HCT116 (cell line): ENCODE data around the gene PDE6B. TPM values are rescaled to one million over a fixed set of nuclear protein-coding genes. Genes with fewer than 3 reads are reported as not detected.

Source experiments
- ATAC-seq: fragments of 200-7000 bp; cut with Tn5 transposase; 2 replicates; pipeline ENCODE4 v1.9.1; 2020; ENCODE audit warnings: mild to moderate bottlenecking, moderate library complexity
- BruUV-seq: library from RNA; stranded (reverse); fragments of 400-500 nt; replicated peaks from 2 replicates; lab custom pipeline; 2021; lab: Mats Ljungman, UMichigan
- CTCF ChIA-PET: fragments of 300-600 bp; sonication (Branson Sonifier 250); formaldehyde crosslinking; loops from one replicate; lab custom pipeline; 2021; ENCODE audit warnings: antibody characterized with exemption; lab: Charles Lee
- POLR2A ChIA-PET: fragments of 300-600, 350-600 bp; sonication (Branson Sonifier 250); formaldehyde crosslinking; loops from one replicate; lab custom pipeline; 2021; ENCODE audit warnings: antibody characterized with exemption; lab: Charles Lee
- RAD21 ChIA-PET, 2 experiments: fragments of 300-600 bp; sonication (Branson Sonifier 250); formaldehyde crosslinking; loops; one replicate each; lab custom pipeline; 2023; ENCODE audit warnings: low total read pairs in 2 of 2; ENCODE audit not compliant: uncharacterized antibody in 2 of 2, unreplicated experiment in 2 of 2, low non-redundant PET in 1 of 2; lab: Charles Lee
- DNase-seq: peaks from one replicate; pipeline ENCODE4 v3.0.0-alpha.2; 2010; ENCODE audit warnings: low read depth, low spot score
- H2AFZ ChIP-seq: fragments of 200-600 bp; shearing (Covaris generic), sonication (generic); 2 replicates; pipeline ENCODE4 v1.6.1; 2017; ENCODE audit warnings: low read depth, mixed run types, mixed read lengths, antibody characterized with exemption, low read length; ENCODE audit not compliant: poor library complexity, severe bottlenecking
- H3K27ac ChIP-seq: 2 replicates; pipeline ENCODE4 v1.5.1; 2012; ENCODE audit warnings: low read depth, low read length
- H3K27me3 ChIP-seq: fragments of 200-600 bp; sonication (generic); 2 replicates; pipeline ENCODE4 v1.6.1; 2016; ENCODE audit warnings: mixed run types, low read length, mixed read lengths; ENCODE audit not compliant: insufficient read depth
- H3K36me3 ChIP-seq, 2 experiments: fragments of 200-500 bp in 1 of 2; fragments of 200-600 bp in 1 of 2; sonication (Bioruptor generic) in 1 of 2; sonication (generic) in 1 of 2; 2 replicates each; pipeline versions ENCODE4 v1.5.1 to v1.6.1; 2014 to 2016; ENCODE audit warnings: low read length in 2 of 2, inconsistent platforms in 1 of 2, mixed read lengths in 1 of 2, mixed run types in 1 of 2; ENCODE audit not compliant: insufficient read depth in 2 of 2, control insufficient read depth in 1 of 2
- H3K4me1 ChIP-seq, 2 experiments: fragments of 200-600 bp in 1 of 2; sonication (generic) in 1 of 2; 2 replicates each; pipeline versions ENCODE4 v1.5.1 to v1.6.1; 2012 to 2017; ENCODE audit warnings: low read length in 2 of 2, inconsistent platforms in 1 of 2, mild to moderate bottlenecking in 1 of 2, mixed read lengths in 1 of 2, mixed run types in 1 of 2, moderate library complexity in 1 of 2; ENCODE audit not compliant: insufficient read depth in 2 of 2, control insufficient read depth in 1 of 2
- H3K4me2 ChIP-seq: fragments of 200-600 bp; sonication (generic); 2 replicates; pipeline ENCODE4 v1.6.1; 2017; ENCODE audit warnings: mixed run types, low read length, mixed read lengths
- H3K4me3 ChIP-seq, 2 experiments: fragments of 200-600 bp in 1 of 2; sonication (generic) in 1 of 2; replicated peaks in 1 of 2; 2 replicates each; pipeline ENCODE4 v1.5.1; 2011 to 2016; ENCODE audit warnings: low read length in 2 of 2, control low read depth in 1 of 2, low read depth in 1 of 2, mild to moderate bottlenecking in 1 of 2, mixed read lengths in 1 of 2, mixed run types in 1 of 2
- H3K79me2 ChIP-seq: fragments of 200-600 bp; sonication (generic); 2 replicates; pipeline ENCODE4 v1.6.1; 2017; ENCODE audit warnings: mild to moderate bottlenecking, mixed run types, low read length, moderate library complexity, mixed read lengths; ENCODE audit not compliant: insufficient read depth
- H3K9ac ChIP-seq: fragments of 200-600 bp; sonication (generic); 2 replicates; pipeline ENCODE4 v1.6.1; 2016; ENCODE audit warnings: low read length, mixed read lengths
- H3K9me2 ChIP-seq: fragments of 200-600 bp; sonication (generic), shearing (Covaris generic); 2 replicates; pipeline ENCODE4 v1.6.1; 2017; ENCODE audit warnings: mixed run types, mild to moderate bottlenecking, moderate library complexity; ENCODE audit not compliant: insufficient read depth
- H3K9me3 ChIP-seq, 2 experiments: fragments of 200-500 bp in 1 of 2; fragments of 200-600 bp in 1 of 2; sonication (Bioruptor generic) in 1 of 2; sonication (generic) in 1 of 2; 2 replicates each; pipeline ENCODE4 v1.6.1; 2014 to 2017; ENCODE audit warnings: low read length in 2 of 2, mixed read lengths in 2 of 2, inconsistent platforms in 1 of 2, low read depth in 1 of 2, mild to moderate bottlenecking in 1 of 2, mixed run types in 1 of 2, moderate library complexity in 1 of 2; ENCODE audit not compliant: control insufficient read depth in 1 of 2, insufficient read depth in 1 of 2
- H4K20me1 ChIP-seq: fragments of 200-600 bp; sonication (generic), shearing (Covaris generic); 2 replicates; pipeline ENCODE4 v1.6.1; 2017; ENCODE audit warnings: mixed run types, mild to moderate bottlenecking, moderate library complexity; ENCODE audit not compliant: insufficient read depth
- CEBPB ChIP-seq: IDR thresholded peaks from 2 replicates; pipeline ENCODE4 v1.6.1; 2012; ENCODE audit warnings: low read depth
- ELF1 ChIP-seq: IDR thresholded peaks from 2 replicates; pipeline ENCODE4 v1.6.1; 2012; ENCODE audit warnings: low read depth, borderline replicate concordance
- EZH2 ChIP-seq: fragments of 200-600 bp; sonication (generic); IDR thresholded peaks from 2 replicates; pipeline ENCODE4 v1.6.1; 2017; ENCODE audit warnings: antibody characterized with exemption, mixed run types
- POLR2AphosphoS5 ChIP-seq: IDR thresholded peaks from 2 replicates; pipeline ENCODE4 v1.6.1; 2011; ENCODE audit warnings: mild to moderate bottlenecking, low read depth, low read length, moderate library complexity
- RAD21 ChIP-seq: IDR thresholded peaks from 2 replicates; pipeline ENCODE4 v1.6.1; 2012; ENCODE audit warnings: low read depth, mild to moderate bottlenecking
- REST ChIP-seq: IDR thresholded peaks from 2 replicates; pipeline ENCODE4 v1.6.1; 2012; ENCODE audit warnings: low read depth
- SIN3A ChIP-seq: IDR thresholded peaks from 2 replicates; pipeline ENCODE4 v1.6.1; 2012; ENCODE audit warnings: low read depth
- TCF7L2 ChIP-seq: IDR thresholded peaks from 2 replicates; pipeline ENCODE4 v1.7.0; 2011; ENCODE audit warnings: borderline replicate concordance, inconsistent platforms; ENCODE audit not compliant: insufficient read depth, insufficient read length; ENCODE audit errors: extremely low read depth
- intact Hi-C: fragments of 100-400 bp; cut with micrococcal nuclease; formaldehyde crosslinking; loops from 2 replicates; pipeline ENCODE4 v1.10.0; 2022
- total RNA-seq: library from RNA; stranded (reverse); gene quantifications from one replicate; pipeline ENCODE4 v1.2.1, GENCODE V29; 2021; ENCODE audit not compliant: unreplicated experiment
- TF ChIP-seq, protein P1 (sequence below): IDR thresholded peaks from 2 replicates; pipeline ENCODE4 v1.6.1; 2012

PDE6B gene
- total RNA-seq, 1 experiment from 2014 or later = not detected

DNA sequence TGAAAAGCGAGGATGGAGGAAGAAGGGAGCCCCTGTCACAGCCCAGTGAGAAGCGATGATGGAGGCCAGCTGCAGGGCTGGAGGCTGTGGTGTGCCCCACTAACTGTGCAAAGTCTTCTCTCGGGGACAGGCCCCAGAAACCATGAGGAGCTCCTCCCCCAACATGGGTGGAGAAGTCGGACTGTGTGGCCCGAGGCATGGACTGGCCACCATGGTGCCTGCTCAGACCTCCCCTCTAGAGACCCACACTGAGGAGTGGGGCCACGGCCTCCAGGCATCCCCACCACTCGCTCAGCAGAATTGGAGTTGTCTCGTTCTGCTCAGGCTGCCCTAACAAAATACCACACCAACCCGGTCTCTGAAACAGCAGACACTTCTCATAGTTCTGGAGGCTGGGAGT is 12.2 kb upstream of the PDE6B start:
- no peaks in the 10 kb centered on the region for H3K27me3 ChIP-seq
- H3K4me3 ChIP-seq = no peak overlapping the region
- no peak overlapping the region for H3K4me2 ChIP-seq
- H3K27ac ChIP-seq = no peak overlapping the region
- ChIA-PET CTCF (no interaction called here), POLR2A (no interaction called here), RAD21 (no interaction called here)
- H3K9me2 ChIP-seq = no peaks in the 10 kb centered on the region
- TF ChIP-seq RAD21 = no peak
- no peak for TF ChIP-seq TCF7L2
- no peak for TF ChIP-seq REST
- no peak for TF ChIP-seq CEBPB
- no peak for TF ChIP-seq EZH2
- H3K36me3 ChIP-seq = no peaks in the 10 kb centered on the region
- no peak overlapping the region for H3K9ac ChIP-seq
- H4K20me1 ChIP-seq = no peaks in the 10 kb centered on the region
- no peaks in the 10 kb centered on the region for H3K79me2 ChIP-seq
- ATAC-seq = no peak
- no peak overlapping the region for H2AFZ ChIP-seq
- intact Hi-C loops = no loop called here
- no peak for DNase-seq
- peaks cover 9 to 18% of the 10 kb centered on the region in 2 experiments; a peak in 3 of 4 replicates for H3K4me1 ChIP-seq
- BruUV-seq = no TSS peak
- H3K9me3 ChIP-seq = no peaks in the 10 kb centered on the region

DNA sequence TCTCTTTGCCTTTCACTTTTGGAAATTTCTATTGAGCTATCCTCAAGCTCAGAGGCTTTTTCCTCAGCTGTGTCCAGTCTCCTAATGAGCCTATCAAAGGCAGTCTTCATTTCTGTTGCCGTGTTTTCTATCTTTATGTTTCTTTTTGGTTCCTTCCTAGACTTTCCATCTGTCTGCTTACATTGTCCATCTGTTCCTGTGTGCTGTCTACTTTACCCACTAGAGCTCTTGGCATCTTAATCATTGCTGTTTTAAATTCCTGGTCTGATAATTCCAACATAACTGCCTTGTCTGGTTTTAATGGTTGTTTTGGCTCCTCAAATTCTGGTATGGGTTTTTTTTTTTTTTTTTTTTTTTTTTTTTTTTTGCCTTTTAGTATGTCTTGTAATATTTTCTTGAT is 9.3 kb upstream of the PDE6B start:
- CTCF ChIA-PET = no interaction called here
- H3K27ac ChIP-seq = no peak overlapping the region
- BruUV-seq = no TSS peak
- H3K4me1 ChIP-seq = peaks cover 0 to 9% of the 10 kb centered on the region in 2 experiments; a peak in 3 of 4 replicates
- DNase-seq = no peak
- no peaks in the 10 kb centered on the region for H3K79me2 ChIP-seq
- POLR2A ChIA-PET = no interaction called here
- no peaks in the 10 kb centered on the region for H4K20me1 ChIP-seq
- intact Hi-C loops = no loop called here
- H3K36me3 ChIP-seq = no peaks in the 10 kb centered on the region
- no peak overlapping the region for H3K4me2 ChIP-seq
- TF ChIP-seq, protein P1, sequence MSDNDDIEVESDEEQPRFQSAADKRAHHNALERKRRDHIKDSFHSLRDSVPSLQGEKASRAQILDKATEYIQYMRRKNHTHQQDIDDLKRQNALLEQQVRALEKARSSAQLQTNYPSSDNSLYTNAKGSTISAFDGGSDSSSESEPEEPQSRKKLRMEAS = no peak
- TF ChIP-seq ELF1 (no peak), TCF7L2 (no peak), RAD21 (no peak), POLR2AphosphoS5 (no peak), SIN3A (no peak)
- TF ChIP-seq, all 23 proteins: peak for 0
- Histone ChIP-seq H3K9me2 (no peaks in the 10 kb centered on the region), H3K9ac (no peak overlapping the region), H3K27me3 (no peaks in the 10 kb centered on the region), H3K4me3 (no peak overlapping the region), H3K9me3 (no peaks in the 10 kb centered on the region), H2AFZ (no peak overlapping the region)
- RAD21 ChIA-PET = no interaction called here
- no peak for ATAC-seq
